SU-DHL-6 (cell line): ENCODE data around the gene PTPRC.

Source experiments
- H2AFZ ChIP-seq: fragments of 200-600 bp; sonication (generic); 2 replicates; pipeline ENCODE4 v1.6.1; 2014; ENCODE audit warnings: low read depth, mild to moderate bottlenecking, moderate library complexity, mixed read lengths, antibody characterized with exemption, low read length; ENCODE audit not compliant: severe bottlenecking
- H3F3A ChIP-seq: fragments of 200-600 bp; shearing (Covaris generic); 2 replicates; pipeline ENCODE4 v1.6.0; 2016; ENCODE audit warnings: antibody characterized with exemption, mild to moderate bottlenecking; ENCODE audit not compliant: insufficient read depth
- H3K27ac ChIP-seq: fragments of 200-600 bp; sonication (generic); 2 replicates; pipeline ENCODE4 v1.5.1; 2016; ENCODE audit warnings: low read depth, mild to moderate bottlenecking, low read length, moderate library complexity, mixed read lengths
- H3K27me3 ChIP-seq: fragments of 200-600 bp; sonication (generic), shearing (Covaris generic); 2 replicates; pipeline ENCODE4 v1.6.0; 2014; ENCODE audit warnings: mild to moderate bottlenecking, low read length
- H3K36me3 ChIP-seq: fragments of 200-600 bp; sonication (generic); 2 replicates; pipeline ENCODE4 v1.6.1; 2014; ENCODE audit warnings: mild to moderate bottlenecking, low read length, mixed read lengths
- H3K4me2 ChIP-seq: fragments of 300-600, 200-600 bp; shearing (Covaris generic), sonication (generic); 2 replicates; pipeline ENCODE4 v1.6.0; 2014; ENCODE audit warnings: low read length, low read depth, mild to moderate bottlenecking; ENCODE audit not compliant: poor library complexity, severe bottlenecking
- H3K4me3 ChIP-seq: fragments of 200-600 bp; sonication (generic); 2 replicates; pipeline ENCODE4 v1.5.1; 2014; ENCODE audit warnings: antibody characterized with exemption, low read length, mild to moderate bottlenecking, mixed read lengths; ENCODE audit not compliant: insufficient read depth, poor library complexity, severe bottlenecking
- H3K79me2 ChIP-seq: fragments of 200-600 bp; sonication (generic); 2 replicates; pipeline ENCODE4 v1.6.1; 2014; ENCODE audit warnings: mild to moderate bottlenecking, low read length, moderate library complexity; ENCODE audit not compliant: insufficient read depth
- H3K9ac ChIP-seq: fragments of 200-600 bp; sonication (generic); 2 replicates; pipeline ENCODE4 v1.7.0; 2014; ENCODE audit warnings: mild to moderate bottlenecking, low read length
- H3K9me2 ChIP-seq: fragments of 200-600 bp; sonication (generic); replicated peaks from 2 replicates; pipeline ENCODE4 v1.6.1; 2014; ENCODE audit warnings: low read length; ENCODE audit not compliant: insufficient read depth
- H3K9me3 ChIP-seq: fragments of 200-600 bp; sonication (generic); 2 replicates; pipeline ENCODE4 v1.6.1; 2014; ENCODE audit warnings: low read length, mixed read lengths; ENCODE audit not compliant: insufficient read depth
- H4K20me1 ChIP-seq: fragments of 200-600 bp; sonication (generic); 2 replicates; pipeline ENCODE4 v1.6.1; 2014; ENCODE audit warnings: low read depth, mild to moderate bottlenecking, antibody characterized with exemption, low read length, moderate library complexity, mixed read lengths
- CTCF ChIP-seq: fragments of 200-600 bp; sonication (generic); IDR thresholded peaks from one replicate; pipeline ENCODE4 v1.5.1; 2017; ENCODE audit warnings: antibody characterized with exemption, mild to moderate bottlenecking, low read length, moderate library complexity; ENCODE audit not compliant: insufficient read depth, poor library complexity, severe bottlenecking
- EZH2phosphoT487 ChIP-seq: fragments of 200-600 bp; sonication (generic), shearing (Covaris generic); conservative IDR thresholded peaks from 2 replicates; pipeline ENCODE4 v1.6.1; 2018; ENCODE audit warnings: mild to moderate bottlenecking, antibody characterized with exemption, low read length, moderate library complexity, mixed read lengths

PTPRC gene

GRCh38 chr1:198660341-198661261, 21.8 kb downstream of the PTPRC start:
- peak overlapping the region; percentile 81 for H3K4me2 ChIP-seq
- H3K9ac ChIP-seq, result peak overlapping the region; percentile 1; the same call in 1 of the 2 replicates
- peaks cover 13% of the 10 kb centered on the region; the same call in 1 of the 2 replicates for H3K36me3 ChIP-seq
- no peak overlapping the region for H2AFZ ChIP-seq
- TF ChIP-seq EZH2phosphoT487 (no peak), CTCF (no peak)
- H3K4me3 ChIP-seq, result no peak overlapping the region
- no peaks in the 10 kb centered on the region for H3K9me2 ChIP-seq
- H3K27ac ChIP-seq, result peak overlapping the region; percentile 89
- no peaks in the 10 kb centered on the region for H3K9me3 ChIP-seq
- peaks cover 94% of the 10 kb centered on the region for H3K79me2 ChIP-seq
- H3K27me3 ChIP-seq, result no peaks in the 10 kb centered on the region
- H3F3A ChIP-seq, result peaks cover 87% of the 10 kb centered on the region
- H4K20me1 ChIP-seq, result no peaks in the 10 kb centered on the region

GRCh38 chr1:198662821-198663220, 24.0 kb downstream of the PTPRC start:
- Histone ChIP-seq H4K20me1 (no peaks in the 10 kb centered on the region), H3K4me3 (no peak overlapping the region), H3K9me2 (no peaks in the 10 kb centered on the region), H3K27ac (peak overlapping the region; percentile 89), H3K36me3 (peaks cover 27% of the 10 kb centered on the region), H3K27me3 (no peaks in the 10 kb centered on the region), H3K9ac (0 out of 2 replicates have a peak overlapping the region, but pooled peaks have one; percentile 3), H3F3A (peaks cover 87% of the 10 kb centered on the region), H3K4me2 (peak overlapping the region; percentile 81), H2AFZ (no peak overlapping the region), H3K9me3 (no peaks in the 10 kb centered on the region), H3K79me2 (peaks cover 94% of the 10 kb centered on the region)
- TF ChIP-seq EZH2phosphoT487 (no peak), CTCF (no peak)

- H3K9me2 ChIP-seq, result no peaks in the 10 kb centered on the region
- peak overlapping the region; percentile 49 for H3K4me3 ChIP-seq
- no peaks in the 10 kb centered on the region for H4K20me1 ChIP-seq
- peaks cover 94% of the 10 kb centered on the region for H3K79me2 ChIP-seq
- H2AFZ ChIP-seq, result no peak overlapping the region
- peak overlapping the region; percentile 89 for H3K27ac ChIP-seq
- peak overlapping the region; percentile 49 for H3K9ac ChIP-seq
- TF ChIP-seq CTCF (no peak), EZH2phosphoT487 (no peak)
- H3K9me3 ChIP-seq, result no peaks in the 10 kb centered on the region
- H3F3A ChIP-seq, result peaks cover 87% of the 10 kb centered on the region
- H3K27me3 ChIP-seq, result no peaks in the 10 kb centered on the region
- peak overlapping the region; percentile 81 for H3K4me2 ChIP-seq
- peaks cover 27% of the 10 kb centered on the region for H3K36me3 ChIP-seq
Observed at GRCh38 chr1:198664068-198664788, 25.4 kb downstream of the PTPRC start.
